A549 treated with ZK216348 at 1 μM for 4 hours (cell line): Measurements from ENCODE around the gene CTBP2. TPM values are rescaled to one million over a fixed set of nuclear protein-coding genes. Genes with fewer than 3 reads are reported as not detected.

Source experiments
- total RNA-seq: library from RNA; stranded (reverse); fragments of 200-300 nt; extraction: Qiagen RNA extraction; gene quantifications from 5 replicates; pipeline ENCODE4 v1.2.3, GENCODE V29; 2022; ENCODE audit warnings: low read depth

CTBP2 gene
- 92.5 to 119 TPM (median 112 TPM) in 5 replicates for total RNA-seq

DNA sequence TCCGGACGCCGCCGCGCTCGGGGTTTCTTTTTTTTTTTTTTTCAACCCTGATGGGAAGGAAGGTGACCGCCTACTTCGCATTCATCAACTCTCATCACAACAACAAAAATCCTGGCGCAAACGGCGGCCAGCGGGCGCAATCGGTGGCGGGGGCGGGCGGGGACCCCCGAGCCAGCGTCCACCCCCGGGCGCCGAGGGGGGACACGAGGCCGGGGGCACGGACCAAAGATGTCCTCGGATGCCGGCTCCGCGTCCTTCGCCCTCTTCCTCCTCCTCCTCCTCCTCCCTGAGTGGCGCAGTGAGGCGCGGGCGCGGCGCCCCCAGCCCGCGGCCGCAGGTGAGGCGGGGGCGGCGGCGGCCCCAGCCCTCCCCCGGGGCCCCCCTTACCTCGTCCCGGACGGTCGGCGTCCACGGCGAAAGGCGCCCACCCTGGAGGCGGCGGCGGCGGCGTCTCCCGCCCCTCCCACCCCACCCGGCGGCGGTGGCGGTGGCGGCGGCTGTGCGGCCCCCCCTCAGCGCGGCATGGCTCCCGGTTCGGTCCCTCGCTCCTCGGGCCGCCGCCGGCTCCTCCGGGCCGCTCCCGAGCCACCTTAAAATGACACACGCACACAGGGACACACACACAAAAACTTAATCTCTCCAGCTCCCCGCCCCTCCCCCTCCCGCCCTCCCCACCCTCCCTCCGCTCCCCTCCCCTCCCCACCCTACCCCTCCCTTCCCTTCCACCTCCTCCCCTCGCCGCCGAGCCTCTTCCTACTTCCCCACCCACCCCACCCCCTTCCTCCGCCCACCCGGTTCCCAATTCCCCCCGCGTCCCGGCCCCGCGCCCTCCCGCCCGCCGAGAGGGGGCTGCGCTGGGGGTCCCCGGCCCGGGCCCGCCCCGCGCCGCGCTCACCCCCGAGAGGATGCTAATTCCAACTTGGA is at the start of gene CTBP2:
CTBP2 (minus strand) TSS at position 632 of the 924 bp plus-strand sequence.

DNA sequence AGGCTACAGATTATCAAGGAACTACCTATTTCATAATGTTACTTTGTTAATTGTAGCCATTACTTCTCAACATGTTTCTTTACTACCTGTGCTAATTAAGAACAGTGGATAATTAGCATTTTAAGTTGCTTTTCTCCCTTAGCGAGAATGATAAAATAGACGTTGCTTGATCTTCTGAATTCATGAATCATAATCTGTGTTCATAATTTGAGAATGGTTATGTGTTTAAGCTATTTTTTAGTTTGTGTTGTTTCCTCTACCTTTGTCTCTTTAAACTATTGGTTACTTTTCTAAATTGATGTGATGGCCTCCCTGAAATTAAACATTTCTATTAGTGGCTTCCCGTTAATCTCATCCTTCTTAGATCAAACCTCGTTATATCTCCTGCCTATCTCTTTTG is 218.5 kb downstream of the CTBP2 start, which contains the start of gene ZRANB1:
ZRANB1 (plus strand) TSS at position 301 of the 400 bp plus-strand sequence. CDS start 371 bp downstream, outside the sequence.

Other genes starting within 250 kb of the CTBP2 start
- gene ZRANB1, start 218.4 kb downstream of the CTBP2 start, total RNA-seq: 6.4 to 10.2 TPM (median 9.5 TPM) in 5 replicates